Measurements from ENCODE around the gene CAMTA1.

CAMTA1 gene

GRCh38 chr1:7642418-7642704, 857.1 kb downstream of the CAMTA1 start:
- DNase-seq = no peak

- no peak for DNase-seq
These were observed 857.7 kb downstream of the CAMTA1 start for GRCh38 chr1:7642781-7643529.

- DNase-seq = no peak
These were observed 858.3 kb downstream of the CAMTA1 start for GRCh38 chr1:7643530-7643929.

DNA sequence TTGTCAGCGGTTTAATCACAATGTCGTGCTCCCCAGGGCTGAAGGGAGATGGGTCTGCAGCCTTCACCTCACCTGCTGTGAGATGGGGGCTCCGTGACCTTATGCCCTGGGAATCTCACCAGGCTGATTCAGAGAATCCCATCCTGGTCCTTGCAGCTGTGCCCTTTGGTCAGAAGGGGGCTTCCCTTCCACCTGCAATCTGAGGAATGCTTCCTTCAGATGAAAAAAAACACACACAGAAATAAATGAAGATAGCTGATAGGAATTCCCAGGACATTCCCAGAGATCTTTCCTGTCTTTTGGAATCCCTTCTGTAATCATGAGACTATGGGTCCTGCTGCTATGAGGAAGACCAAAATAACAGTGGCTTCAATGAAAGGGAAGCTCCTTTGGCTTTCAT, 858.8 kb downstream of the CAMTA1 start:
- DNase-seq = no peak

- DNase-seq = no peak
These were observed 859.9 kb downstream of the CAMTA1 start for GRCh38 chr1:7644961-7645750.

DNA sequence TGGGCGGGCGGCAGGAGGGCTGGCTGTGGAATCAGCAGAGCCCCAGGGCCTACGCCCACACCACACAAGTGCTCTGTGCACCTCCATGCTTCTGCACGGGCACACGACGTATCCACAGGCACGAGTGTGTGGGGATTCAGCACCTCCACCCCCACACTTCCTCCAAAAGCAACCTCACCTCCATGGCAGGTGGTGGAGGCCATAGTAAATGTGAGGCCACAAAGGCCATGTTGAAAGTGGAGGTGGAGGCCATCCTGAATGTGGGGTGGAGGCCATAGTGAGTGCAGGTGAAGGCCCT, 860.4 kb downstream of the CAMTA1 start:
- no peak for DNase-seq

GRCh38 chr1:7646164-7646563, 860.9 kb downstream of the CAMTA1 start:
- DNase-seq = no peak

GRCh38 chr1:7646981-7647901, 862.0 kb downstream of the CAMTA1 start:
- DNase-seq = peak; percentile 32

DNA sequence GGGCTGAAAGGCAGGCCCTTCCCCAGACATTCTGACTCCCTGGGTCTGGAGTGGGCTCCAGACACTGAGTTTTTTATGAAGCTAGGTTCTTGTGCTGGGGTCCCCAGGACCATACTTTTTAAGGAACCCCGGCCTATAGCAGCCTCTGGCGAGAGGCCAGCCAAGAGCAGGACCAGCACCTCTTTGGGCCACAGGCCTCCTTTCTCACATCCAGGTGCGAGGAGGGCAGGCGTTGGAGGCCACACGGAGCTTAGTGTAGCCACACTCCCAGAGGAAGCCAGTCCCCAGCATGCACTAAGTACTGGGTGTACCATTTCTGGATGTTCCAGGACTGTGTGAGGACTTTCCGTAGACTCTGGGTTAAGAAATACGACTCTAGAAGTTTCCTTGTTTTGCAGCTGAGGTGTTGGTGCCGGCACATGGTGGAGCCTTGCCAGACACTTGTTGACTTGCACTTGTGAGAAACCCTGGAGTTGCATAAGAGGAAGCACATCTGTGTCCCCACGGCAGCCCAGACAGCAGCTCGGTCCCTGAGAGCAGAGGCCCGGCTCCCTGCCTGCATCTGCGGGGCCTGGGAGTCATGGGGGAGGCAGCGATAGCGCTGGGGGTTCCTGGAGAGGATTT, 863.6 kb downstream of the CAMTA1 start:
- no peak for DNase-seq

DNA sequence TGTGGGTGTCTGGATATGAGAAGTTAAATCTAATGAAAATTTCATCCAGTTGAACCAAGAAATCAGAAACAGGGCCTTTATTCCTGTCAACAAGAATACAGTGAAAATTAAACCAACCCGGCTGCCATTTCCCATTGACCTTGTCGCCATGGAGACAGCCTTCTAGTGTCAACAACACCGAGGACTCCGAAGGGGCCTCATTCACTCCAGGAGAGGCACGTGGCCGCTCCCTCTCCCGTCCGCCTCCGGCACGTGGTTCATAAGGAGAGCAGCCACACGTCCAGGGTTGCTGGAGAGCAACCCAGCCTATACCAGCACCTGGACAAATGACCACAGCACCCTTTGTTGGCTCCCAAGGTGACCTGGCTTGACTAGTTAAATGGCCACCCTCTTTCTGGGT, 865.5 kb downstream of the CAMTA1 start:
- DNase-seq = no peak

DNA sequence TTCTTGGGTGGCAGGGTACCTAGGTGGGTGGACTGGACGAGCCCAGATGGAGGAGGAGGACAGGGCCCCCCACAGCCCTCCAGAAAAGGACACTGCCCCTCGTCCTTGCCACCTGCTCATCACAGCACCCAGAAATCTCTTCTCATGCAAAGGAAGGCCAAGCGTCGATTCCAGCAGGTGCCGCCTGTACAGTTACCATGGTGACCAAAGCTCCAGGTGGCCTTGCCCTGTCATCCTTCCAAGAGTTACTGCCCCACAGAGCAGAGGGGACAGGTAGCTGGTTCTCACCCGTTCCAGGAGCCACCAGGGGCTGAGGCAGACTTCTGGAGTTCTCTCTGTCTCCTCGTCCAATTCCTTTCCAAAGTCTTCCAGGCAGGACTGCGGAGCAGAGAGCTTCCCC, 865.9 kb downstream of the CAMTA1 start:
- DNase-seq = no peak

GRCh38 chr1:7652061-7652460, 866.8 kb downstream of the CAMTA1 start:
- DNase-seq = no peak

GRCh38 chr1:7652515-7653098, 867.4 kb downstream of the CAMTA1 start:
- DNase-seq = no peak

GRCh38 chr1:7654725-7655124, 869.5 kb downstream of the CAMTA1 start:
- no peak for DNase-seq

GRCh38 chr1:7655354-7655753, 870.1 kb downstream of the CAMTA1 start:
- no peak for DNase-seq

DNA sequence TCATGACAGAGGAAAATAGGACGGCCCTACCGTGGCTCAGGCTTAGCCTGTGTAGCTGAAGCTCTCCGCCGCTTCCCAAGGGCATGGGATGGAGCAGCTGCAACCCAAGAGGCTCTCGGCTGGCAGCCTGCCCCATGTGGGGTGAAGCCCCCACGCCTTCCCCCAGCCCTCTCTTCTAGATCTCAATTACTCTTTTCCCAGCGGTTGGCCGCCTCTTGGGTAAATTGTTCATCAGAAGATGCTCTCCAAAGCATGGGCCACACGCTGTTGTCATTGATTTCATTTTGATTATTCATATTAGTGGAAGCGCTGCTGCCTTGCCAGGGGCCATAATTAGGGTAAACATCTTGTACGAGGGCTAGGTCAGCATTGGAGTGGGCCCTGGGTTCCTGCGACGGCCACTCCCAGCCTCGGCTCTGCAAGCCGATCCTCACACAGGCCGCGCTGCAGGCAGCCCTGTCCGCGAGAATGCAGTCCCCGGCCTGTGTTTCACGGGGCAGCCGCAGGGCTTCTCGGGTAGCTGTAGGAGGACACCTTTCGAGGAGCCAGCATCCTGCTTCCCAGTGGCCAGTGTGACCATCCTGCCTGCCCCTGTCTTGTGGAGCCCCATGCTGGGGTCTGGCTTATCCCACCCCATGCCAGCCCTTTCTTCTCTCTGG, 871.4 kb downstream of the CAMTA1 start:
- no peak for DNase-seq

DNA sequence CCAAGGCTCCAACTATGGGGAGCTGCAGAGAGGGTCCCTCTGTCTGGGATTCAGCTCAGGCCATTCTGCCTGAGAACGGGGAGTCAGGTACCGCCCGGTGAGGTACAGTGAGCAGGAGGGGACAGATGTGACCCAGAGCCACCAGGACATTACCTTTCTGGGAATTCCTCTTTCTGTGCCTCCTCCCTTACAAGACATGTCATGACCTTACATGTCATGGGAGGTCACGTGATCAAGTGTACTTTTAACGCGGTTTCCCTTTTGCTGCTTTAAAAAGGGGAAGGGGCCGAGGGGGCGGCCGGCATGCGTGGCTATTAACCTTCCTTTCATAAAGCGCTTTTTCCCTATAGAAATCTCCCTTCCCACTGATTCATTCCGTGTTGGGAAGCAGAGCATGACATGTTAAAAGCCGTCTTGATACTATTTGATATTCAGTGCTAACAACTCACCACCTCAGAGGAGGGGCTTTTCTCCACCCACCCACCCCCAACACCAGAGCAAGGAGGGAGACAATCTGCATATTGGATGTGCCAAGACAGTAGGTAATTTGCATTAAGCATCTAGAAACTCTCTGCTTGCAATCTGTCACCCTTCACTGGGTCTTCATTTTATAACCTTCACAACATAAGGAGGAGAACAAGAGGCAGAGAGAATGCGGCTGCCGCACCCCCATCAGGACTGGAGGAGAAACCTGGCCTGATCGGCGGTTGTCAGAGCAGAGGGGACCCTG, 872.2 kb downstream of the CAMTA1 start:
- DNase-seq = no peak

GRCh38 chr1:7658099-7658498, 872.8 kb downstream of the CAMTA1 start:
- DNase-seq = no peak

GRCh38 chr1:7659514-7659913, 874.3 kb downstream of the CAMTA1 start:
- no peak for DNase-seq

- DNase-seq = no peak
These were observed 878.3 kb downstream of the CAMTA1 start for GRCh38 chr1:7663451-7664146.

Data from activated gamma-delta T cell (primary cell).